Spinal cord (tissue), 10 donors: Measurements from ENCODE around the gene SEC23A. TPM values are rescaled to one million over a fixed set of nuclear protein-coding genes. Genes with fewer than 3 reads are reported as not detected.

Experiments
- DNase-seq, 6 donors: peaks; one replicate each; pipeline versions ENCODE4 v3.0.0 to v3.0.0-alpha.2; 2013 to 2015; ENCODE audit warnings: low spot score in 6 of 6, low read depth in 4 of 6
- H3K27ac ChIP-seq: one replicate; pipeline ENCODE4 v1.5.1; 2013; ENCODE audit warnings: low read depth, low read length, control low read depth
- H3K27me3 ChIP-seq: one replicate; pipeline ENCODE4 v1.6.1; 2013; ENCODE audit warnings: low read length; ENCODE audit not compliant: control insufficient read depth, insufficient read depth
- H3K36me3 ChIP-seq: one replicate; pipeline ENCODE4 v1.6.1; 2013; ENCODE audit warnings: low read length; ENCODE audit not compliant: control insufficient read depth, insufficient read depth
- H3K4me1 ChIP-seq: one replicate; pipeline ENCODE4 v1.6.1; 2013; ENCODE audit warnings: low read length; ENCODE audit not compliant: control insufficient read depth, insufficient read depth
- H3K4me3 ChIP-seq: one replicate; pipeline ENCODE4 v1.5.1; 2013; ENCODE audit warnings: low read depth, low read length, control low read depth
- H3K9me3 ChIP-seq: one replicate; pipeline ENCODE4 v1.6.1; 2013; ENCODE audit warnings: low read length; ENCODE audit not compliant: control insufficient read depth, insufficient read depth
- WGBS: methylation state at CpG from one replicate; pipeline ENCODE4 v1.1.5; 2013; ENCODE audit warnings: missing lambda C conversion rate; ENCODE audit not compliant: insufficient coverage; 5-methylcytosine and 5-hydroxymethylcytosine counted together
- polyA plus RNA-seq, 2 donors: library from polyadenylated mRNA; unstranded; fragments of 120-200 nt; gene quantifications; one replicate each; pipeline ENCODE4 v1.2.1, GENCODE V29; 2013; ENCODE audit not compliant: insufficient read length in 2 of 2
- small RNA-seq: library from RNA; depleted of rRNA; stranded (forward); fragments of <200 nt; gene quantifications from one replicate; pipeline ENCODE3, GENCODE V24; 2014; ENCODE audit warnings: low replicate concordance
- total RNA-seq, 2 donors: library from RNA; depleted of rRNA in 1 of 2; stranded (reverse); fragments of 120-200 nt in 1 of 2; fragments of >200 nt in 1 of 2; gene quantifications; one replicate each; pipeline versions ENCODE4 v1.2.3 to v1.2.4, GENCODE V29; 2013 to 2014
- donor health status: healthy.

SEC23A gene
- total and polyA plus RNA-seq, 4 donors = 48.5 to 162 (median 81.9) TPM

DNA sequence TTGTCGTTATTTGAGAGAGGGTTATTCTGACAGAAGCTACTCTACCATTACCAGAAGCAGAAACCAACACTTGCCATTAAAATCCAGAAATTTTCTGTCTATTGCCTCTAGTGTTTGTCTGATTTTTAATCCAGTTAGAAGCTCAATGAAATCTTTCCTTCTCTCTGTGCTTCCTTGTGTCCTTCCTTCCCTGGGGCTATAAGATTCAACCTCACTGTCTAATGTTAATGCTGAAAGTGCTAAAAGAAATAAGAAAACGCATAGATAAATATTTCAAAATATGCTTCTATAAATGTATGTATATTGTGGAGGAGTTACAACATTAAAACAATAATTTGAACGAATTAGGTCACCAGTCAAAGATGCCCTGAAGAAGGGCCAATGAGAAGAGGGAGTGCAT is 120.8 kb downstream of the SEC23A start:
- no peak for DNase-seq
- no peak overlapping the region for H3K27ac ChIP-seq
- no peak overlapping the region for H3K4me3 ChIP-seq
- no peaks in the 10 kb centered on the region for H3K9me3 ChIP-seq
- no peaks in the 10 kb centered on the region for H3K36me3 ChIP-seq
- H3K4me1 ChIP-seq = no peaks in the 10 kb centered on the region
- WGBS = no CpG with 5 or more reads among the region's 3 CpGs
- H3K27me3 ChIP-seq = no peaks in the 10 kb centered on the region

Small RNA genes within 50 kb of the gene (small RNA-seq; reads per million reads assigned to genes)
- gene AL109628.1 = not detected
- gene RF00019 = not detected

Other genes with a start within 250 kb of the SEC23A start
- gene GEMIN2, start 11.1 kb upstream of the SEC23A start, total RNA-seq = 10 to 100 TPM; 30.3 to 38.8 TPM
- 10 to 100 TPM; 23.1 to 23.4 TPM for gene GEMIN2, start 11.1 kb upstream of the SEC23A start, polyA plus RNA-seq
- 10 to 100 TPM; 30.5 to 66.6 TPM for gene TRAPPC6B, start 67.1 kb upstream of the SEC23A start, total RNA-seq
- gene TRAPPC6B, start 67.1 kb upstream of the SEC23A start, polyA plus RNA-seq = 10 to 100 TPM; 37.3 to 40.9 TPM
- 10 to 100 TPM; 29.8 to 46.3 TPM for gene PNN, start 72.0 kb upstream of the SEC23A start, total RNA-seq
- 100 to 1,000 TPM in 1 of 2 donors, 10 to 100 TPM in 1; 95.4 to 123 TPM for gene PNN, start 72.0 kb upstream of the SEC23A start, polyA plus RNA-seq
- 10 to 100 TPM; 29.8 to 31.1 TPM for gene MIA2, start 130.7 kb upstream of the SEC23A start, total RNA-seq
- gene MIA2, start 130.7 kb upstream of the SEC23A start, polyA plus RNA-seq = 10 to 100 TPM; 14.2 to 19.0 TPM